ENCODE data around the gene RHOV. TPM values are rescaled to one million over a fixed set of nuclear protein-coding genes. Genes with fewer than 3 reads are reported as not detected.
A peak's percentile ranks its signal among the peaks of the same experiment; 100 is the strongest.

The RHOV gene
- total and polyA plus RNA-seq, 10 of the 15 experiments (the other 5 are each of a cell fraction or from before 2014, with no cell fraction given): 0.24 to 39.3 (median 9.3) TPM

DNA sequence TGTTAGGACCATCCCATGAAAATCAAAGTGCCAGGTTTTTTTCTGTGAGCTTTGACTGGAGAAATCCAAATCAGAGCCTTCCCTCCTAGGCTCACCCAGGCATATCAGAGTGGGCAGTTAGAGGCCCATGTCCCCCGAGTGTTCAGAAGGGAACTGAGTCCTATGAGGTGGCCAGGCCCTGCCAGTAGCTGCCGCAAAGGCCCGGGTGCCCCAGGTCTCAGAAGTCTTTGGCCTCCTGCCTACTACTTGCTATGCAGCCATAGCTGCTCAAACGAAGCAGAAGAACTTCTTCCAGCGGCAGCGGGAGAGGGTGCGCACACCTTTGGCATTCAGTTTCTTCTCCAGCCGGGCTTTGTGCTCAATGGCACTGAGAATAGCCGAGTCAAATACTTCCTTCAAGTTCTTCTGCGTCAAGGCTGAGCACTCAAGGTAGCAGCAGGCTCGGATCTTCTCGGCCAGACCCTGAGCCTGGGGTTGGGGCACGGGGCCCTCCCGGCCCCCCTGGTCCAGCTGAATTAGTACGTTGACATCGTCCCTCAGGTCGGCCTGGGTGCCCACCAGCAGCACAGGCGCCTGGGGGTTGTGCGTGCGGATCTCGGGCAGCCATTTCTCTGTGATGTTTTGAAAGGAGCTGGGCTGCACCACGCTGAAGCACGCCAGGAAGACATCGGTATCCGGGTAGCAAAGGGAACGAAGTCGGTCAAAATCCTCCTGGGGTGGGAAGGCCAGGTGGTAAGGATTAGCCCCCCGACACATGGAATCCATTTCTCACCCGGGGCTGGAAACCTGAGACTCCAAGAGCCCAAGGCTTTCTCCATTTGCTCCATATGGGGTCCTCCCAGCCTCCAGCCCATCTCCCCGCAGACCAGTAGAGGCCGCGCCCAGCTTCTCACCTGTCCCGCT, 992 bp downstream of the RHOV start:
- no peaks in the 10 kb centered on the region for H3K27me3 ChIP-seq (replicated peaks in 1 of 2; ENCODE audit: control insufficient read depth in 2 of 2, insufficient read depth in 2 of 2, low read length in 1 of 2)
- ChIA-PET RAD21 (ENCODE audit: unreplicated experiment) (interaction anchor here (0.5 to 14.2 kb wide), 11 partner anchors 13 to 1828 kb away, joined by 3 to 551 read pairs (median 7); partner anchors contain the start of genes DNAJC17, RAD51, SPINT1 and VPS18), CTCF (interaction anchor here (0.6 to 6.0 kb wide), 12 partner anchors 22 to 311 kb away, joined by 3 to 57 read pairs (median 4); partner anchors contain the start of genes RAD51 and VPS18), SMC1A (ENCODE audit: uncharacterized antibody, unreplicated experiment) (interaction anchor here (0.7 to 14.4 kb wide), 7 partner anchors 13 to 178 kb away, joined by 3 to 454 read pairs (median 4); partner anchors contain the start of genes DNAJC17, RAD51, VPS18 and ZFYVE19), POLR2A (interaction anchor here (0.6 to 9.5 kb wide), 14 partner anchors 8 to 459 kb away, joined by 3 to 220 read pairs (median 6); partner anchors contain the start of genes CCDC32, DNAJC17, GCHFR and OIP5)
- no peaks in the 10 kb centered on the region for H3K36me3 ChIP-seq (ENCODE audit: control insufficient read depth in 2 of 2, insufficient read depth in 2 of 2, low read length in 1 of 2)
- ATAC-seq: peak; percentile 25
- in situ Hi-C loops (cut with MboI): no loop called here
- intact Hi-C loops (cut with micrococcal nuclease; ENCODE audit: unreplicated experiment): loop anchor here (2.0 to 10.0 kb wide), 3 partner anchors 14 to 278 kb away; partner anchors contain the start of genes KNL1 and VPS18
- peaks cover 5% of the 10 kb centered on the region for H3K79me2 ChIP-seq (ENCODE audit: control insufficient read depth, insufficient read depth, low read length)
- FAIRE-seq: no peak
- 74% methylated on average over 31 of the region's 33 CpGs for WGBS (ENCODE audit: insufficient coverage, insufficient replicate concordance, low lambda C conversion rate, missing lambda C conversion rate)
- peak overlapping the region; percentile 75 for H2AFZ ChIP-seq (ENCODE audit: control insufficient read depth, low read depth, low read length)
- no peaks in the 10 kb centered on the region for H3K9me3 ChIP-seq (replicated peaks; ENCODE audit: control insufficient read depth, insufficient read depth, low read length)
- H3K4me2 ChIP-seq (ENCODE audit: control insufficient read depth, insufficient read depth): peak overlapping the region; percentile 89
- peak overlapping the region; percentile 65 for H3K4me3 ChIP-seq
- 0 out of 2 replicates have a peak, but pooled peaks have one; percentile 0 for TF ChIP-seq LARP7 (IDR thresholded peaks at IDR 0.05)
- TF ChIP-seq YBX1 (IDR thresholded peaks at IDR 0.05): no peak
- peak; percentile 21; the same call in 1 of the 2 replicates for TF ChIP-seq SPI1 (IDR thresholded peaks at IDR 0.05; ENCODE audit: borderline replicate concordance, insufficient read depth, low read depth, low read length)
- TF ChIP-seq, protein P1, sequence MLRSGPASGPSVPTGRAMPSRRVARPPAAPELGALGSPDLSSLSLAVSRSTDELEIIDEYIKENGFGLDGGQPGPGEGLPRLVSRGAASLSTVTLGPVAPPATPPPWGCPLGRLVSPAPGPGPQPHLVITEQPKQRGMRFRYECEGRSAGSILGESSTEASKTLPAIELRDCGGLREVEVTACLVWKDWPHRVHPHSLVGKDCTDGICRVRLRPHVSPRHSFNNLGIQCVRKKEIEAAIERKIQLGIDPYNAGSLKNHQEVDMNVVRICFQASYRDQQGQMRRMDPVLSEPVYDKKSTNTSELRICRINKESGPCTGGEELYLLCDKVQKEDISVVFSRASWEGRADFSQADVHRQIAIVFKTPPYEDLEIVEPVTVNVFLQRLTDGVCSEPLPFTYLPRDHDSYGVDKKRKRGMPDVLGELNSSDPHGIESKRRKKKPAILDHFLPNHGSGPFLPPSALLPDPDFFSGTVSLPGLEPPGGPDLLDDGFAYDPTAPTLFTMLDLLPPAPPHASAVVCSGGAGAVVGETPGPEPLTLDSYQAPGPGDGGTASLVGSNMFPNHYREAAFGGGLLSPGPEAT (IDR thresholded peaks at IDR 0.05; ENCODE audit: low read depth): 0 out of 2 replicates have a peak, but pooled peaks have one; percentile 42
- TF ChIP-seq BCL11A (IDR thresholded peaks at IDR 0.05; ENCODE audit: low read depth, low read length): no peak
- no peak for TF ChIP-seq RB1 (IDR thresholded peaks at IDR 0.05; ENCODE audit: borderline replicate concordance)
- no peak for TF ChIP-seq BACH1 (IDR thresholded peaks at IDR 0.05; ENCODE audit: borderline replicate concordance)
- 0 out of 2 replicates have a peak, but pooled peaks have one; percentile 2 for TF ChIP-seq YY1 (IDR thresholded peaks at IDR 0.05; ENCODE audit: low read depth, low read length)
- TF ChIP-seq, protein P2, sequence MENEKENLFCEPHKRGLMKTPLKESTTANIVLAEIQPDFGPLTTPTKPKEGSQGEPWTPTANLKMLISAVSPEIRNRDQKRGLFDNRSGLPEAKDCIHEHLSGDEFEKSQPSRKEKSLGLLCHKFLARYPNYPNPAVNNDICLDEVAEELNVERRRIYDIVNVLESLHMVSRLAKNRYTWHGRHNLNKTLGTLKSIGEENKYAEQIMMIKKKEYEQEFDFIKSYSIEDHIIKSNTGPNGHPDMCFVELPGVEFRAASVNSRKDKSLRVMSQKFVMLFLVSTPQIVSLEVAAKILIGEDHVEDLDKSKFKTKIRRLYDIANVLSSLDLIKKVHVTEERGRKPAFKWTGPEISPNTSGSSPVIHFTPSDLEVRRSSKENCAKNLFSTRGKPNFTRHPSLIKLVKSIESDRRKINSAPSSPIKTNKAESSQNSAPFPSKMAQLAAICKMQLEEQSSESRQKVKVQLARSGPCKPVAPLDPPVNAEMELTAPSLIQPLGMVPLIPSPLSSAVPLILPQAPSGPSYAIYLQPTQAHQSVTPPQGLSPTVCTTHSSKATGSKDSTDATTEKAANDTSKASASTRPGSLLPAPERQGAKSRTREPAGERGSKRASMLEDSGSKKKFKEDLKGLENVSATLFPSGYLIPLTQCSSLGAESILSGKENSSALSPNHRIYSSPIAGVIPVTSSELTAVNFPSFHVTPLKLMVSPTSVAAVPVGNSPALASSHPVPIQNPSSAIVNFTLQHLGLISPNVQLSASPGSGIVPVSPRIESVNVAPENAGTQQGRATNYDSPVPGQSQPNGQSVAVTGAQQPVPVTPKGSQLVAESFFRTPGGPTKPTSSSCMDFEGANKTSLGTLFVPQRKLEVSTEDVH (IDR thresholded peaks at IDR 0.05; ENCODE audit: low read depth, partially characterized antibody): no peak
- TF ChIP-seq SREBF1 (IDR thresholded peaks at IDR 0.05; ENCODE audit: low read length): no peak
- no peak for TF ChIP-seq GABPA (IDR thresholded peaks at IDR 0.05; ENCODE audit: low read depth)
- peak; percentile 46; the same call in 1 of the 2 replicates for TF ChIP-seq NBN (IDR thresholded peaks at IDR 0.05)
- TF ChIP-seq, protein P3, sequence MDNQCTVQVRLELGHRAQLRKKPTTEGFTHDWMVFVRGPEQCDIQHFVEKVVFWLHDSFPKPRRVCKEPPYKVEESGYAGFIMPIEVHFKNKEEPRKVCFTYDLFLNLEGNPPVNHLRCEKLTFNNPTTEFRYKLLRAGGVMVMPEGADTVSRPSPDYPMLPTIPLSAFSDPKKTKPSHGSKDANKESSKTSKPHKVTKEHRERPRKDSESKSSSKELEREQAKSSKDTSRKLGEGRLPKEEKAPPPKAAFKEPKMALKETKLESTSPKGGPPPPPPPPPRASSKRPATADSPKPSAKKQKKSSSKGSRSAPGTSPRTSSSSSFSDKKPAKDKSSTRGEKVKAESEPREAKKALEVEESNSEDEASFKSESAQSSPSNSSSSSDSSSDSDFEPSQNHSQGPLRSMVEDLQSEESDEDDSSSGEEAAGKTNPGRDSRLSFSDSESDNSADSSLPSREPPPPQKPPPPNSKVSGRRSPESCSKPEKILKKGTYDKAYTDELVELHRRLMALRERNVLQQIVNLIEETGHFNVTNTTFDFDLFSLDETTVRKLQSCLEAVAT (IDR thresholded peaks at IDR 0.05): peak; percentile 94
- TF ChIP-seq ATF2 (IDR thresholded peaks at IDR 0.05; ENCODE audit: low read length): no peak
- peak overlapping the region; percentile 65 for H3K9ac ChIP-seq (ENCODE audit: control insufficient read depth, insufficient read depth, low read length)
- BruUV-seq (replicated peaks): TSS peak; percentile 83
- DNase-seq (ENCODE audit: low read depth, low spot score): no peak
- peak overlapping the region; percentile 78 for H3K27ac ChIP-seq (ENCODE audit: control insufficient read depth, insufficient read depth)
- H3K4me1 ChIP-seq (ENCODE audit: control insufficient read depth, insufficient read depth, low read length): peaks cover 30% of the 10 kb centered on the region
- H4K20me1 ChIP-seq (ENCODE audit: control insufficient read depth, insufficient read depth): no peaks in the 10 kb centered on the region
